HFFc6 (cell line): Measurements from ENCODE around the gene SRGAP3. TPM values are rescaled to one million over a fixed set of nuclear protein-coding genes. Genes with fewer than 3 reads are reported as not detected.
"Not testable (repeated sequence)": the region's sequence is repeated elsewhere in the genome, so short reads cannot be mapped to it uniquely, and the experiment has no call there.

Experiments
- DNase-seq: peaks from one replicate; pipeline ENCODE4 v3.0.0-alpha.2; 2018
- H3K27ac Mint-ChIP-seq: 2 replicates; pipeline ENCODE4 v1.8.0; 2020; ENCODE audit warnings: mild to moderate bottlenecking, mixed read lengths
- H3K27me3 Mint-ChIP-seq: 2 replicates; pipeline ENCODE4 v1.8.0; 2021; ENCODE audit warnings: mild to moderate bottlenecking, moderate library complexity, mixed read lengths; ENCODE audit not compliant: insufficient read depth
- H3K36me3 Mint-ChIP-seq: 2 replicates; pipeline ENCODE4 v1.8.0; 2021; ENCODE audit warnings: low read depth, mixed read lengths
- H3K4me1 Mint-ChIP-seq: 2 replicates; pipeline ENCODE4 v1.8.0; 2020; ENCODE audit warnings: low read depth, mixed read lengths
- H3K4me3 Mint-ChIP-seq: 2 replicates; pipeline ENCODE4 v1.8.0; 2020; ENCODE audit warnings: mild to moderate bottlenecking, moderate library complexity, mixed read lengths
- H3K9me3 Mint-ChIP-seq: 2 replicates; pipeline ENCODE4 v1.8.0; 2020; ENCODE audit warnings: mild to moderate bottlenecking, mixed read lengths
- CTCF ChIP-seq: fragments of 200-600 bp; sonication (generic); IDR thresholded peaks from 2 replicates; pipeline ENCODE4 v1.5.0; 2021; ENCODE audit warnings: antibody characterized with exemption, mild to moderate bottlenecking
- total RNA-seq, 6 experiments: library from RNA; stranded (reverse); fragmentation: NEBNext Ultra II Directional; extraction: Animal tissue kit (Norgen Biotek cat#: 25700); gene quantifications; 2 replicates in 1 of 6; 3 replicates in 5 of 6; pipeline ENCODE4 v1.2.3, GENCODE V29; 2021

SRGAP3 gene
- total RNA-seq, 6 experiments from 2014 or later, result 0.23 to 0.92 (median 0.77) TPM

GRCh38 chr3:9097495-9097894 lies 152.0 kb downstream of the SRGAP3 start:
- DNase-seq, result no peak
- no peak for TF ChIP-seq CTCF
- Mint-ChIP-seq H3K27me3 (peaks cover 41% of the 10 kb centered on the region), H3K4me3 (no peak overlapping the region), H3K4me1 (no peaks in the 10 kb centered on the region), H3K9me3 (no peaks in the 10 kb centered on the region), H3K27ac (no peak overlapping the region), H3K36me3 (no peaks in the 10 kb centered on the region)

GRCh38 chr3:9091486-9092235 lies 157.8 kb downstream of the SRGAP3 start:
- no peaks in the 10 kb centered on the region for H3K9me3 Mint-ChIP-seq
- TF ChIP-seq CTCF, result no peak
- no peak overlapping the region for H3K4me3 Mint-ChIP-seq
- peaks cover 33% of the 10 kb centered on the region for H3K27me3 Mint-ChIP-seq
- H3K36me3 Mint-ChIP-seq, result no peaks in the 10 kb centered on the region
- no peak overlapping the region for H3K27ac Mint-ChIP-seq
- no peaks in the 10 kb centered on the region for H3K4me1 Mint-ChIP-seq
- no peak for DNase-seq

- H3K27me3 Mint-ChIP-seq, result peaks cover 37% of the 10 kb centered on the region
- TF ChIP-seq CTCF, result no peak
- H3K36me3 Mint-ChIP-seq, result no peaks in the 10 kb centered on the region
- DNase-seq, result no peak
- H3K4me3 Mint-ChIP-seq, result no peak overlapping the region
- H3K9me3 Mint-ChIP-seq, result no peaks in the 10 kb centered on the region
- H3K27ac Mint-ChIP-seq, result no peak overlapping the region
- no peaks in the 10 kb centered on the region for H3K4me1 Mint-ChIP-seq
Measured at GRCh38 chr3:9088441-9089353, 160.7 kb downstream of the SRGAP3 start.

- Mint-ChIP-seq H3K36me3 (no peaks in the 10 kb centered on the region), H3K4me3 (no peak overlapping the region), H3K27me3 (peaks cover 36% of the 10 kb centered on the region), H3K4me1 (no peaks in the 10 kb centered on the region), H3K9me3 (no peaks in the 10 kb centered on the region), H3K27ac (no peak overlapping the region)
- no peak for DNase-seq
- TF ChIP-seq CTCF, result no peak
Measured at GRCh38 chr3:9087831-9088413, 161.5 kb downstream of the SRGAP3 start.

GRCh38 chr3:9085428-9085827 lies 164.0 kb downstream of the SRGAP3 start:
- not testable (repeated sequence) for H3K9me3 Mint-ChIP-seq, H3K4me3 Mint-ChIP-seq, H3K36me3 Mint-ChIP-seq, H3K4me1 Mint-ChIP-seq, DNase-seq, H3K27ac Mint-ChIP-seq
- H3K27me3 Mint-ChIP-seq, result peaks cover 27% of the 10 kb centered on the region
